ENCODE measurements around the gene SLC22A7. TPM values are rescaled to one million over a fixed set of nuclear protein-coding genes. Genes with fewer than 3 reads are reported as not detected.
"Not testable (repeated sequence)": the region's sequence is repeated elsewhere in the genome, so short reads cannot be mapped to it uniquely, and the experiment has no call there.

Gene SLC22A7
- total RNA-seq, 3 donors from 2014 or later = not detected

DNA sequence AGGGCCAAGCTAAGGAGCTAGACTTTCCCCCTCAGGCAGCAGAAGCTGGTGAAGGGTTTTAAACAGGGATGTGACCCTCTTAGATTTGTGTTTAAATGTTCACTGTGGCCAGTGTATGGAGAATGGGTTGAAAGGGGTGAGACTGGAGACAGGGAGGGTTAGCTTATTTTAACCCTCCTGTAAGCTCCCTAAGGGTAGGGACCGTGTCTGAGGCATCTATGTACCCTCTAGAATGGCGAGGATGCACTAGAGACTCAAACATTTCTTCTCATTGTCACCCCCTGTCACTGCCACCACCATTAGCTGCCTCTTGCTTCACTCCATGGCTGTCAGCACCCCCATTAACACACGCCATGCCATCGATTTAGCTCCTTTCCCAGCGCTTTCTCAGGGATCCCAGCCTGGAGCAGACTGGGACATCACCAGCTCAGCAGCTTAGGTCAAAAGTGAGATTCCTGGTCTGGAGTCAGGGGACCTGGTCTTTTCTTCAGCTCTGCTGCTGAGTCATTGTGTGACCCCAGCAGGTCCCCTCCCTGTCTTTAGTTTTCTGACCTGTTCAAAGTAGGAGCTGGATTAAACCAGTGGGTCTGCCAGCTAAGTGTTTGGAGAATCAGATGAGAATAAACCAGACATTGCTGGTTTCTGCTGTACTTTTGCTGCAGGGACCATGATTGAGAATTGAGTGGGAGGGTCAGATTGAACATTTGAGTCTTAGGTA, 1.1 kb upstream of the SLC22A7 start:
- Mint-ChIP-seq H3K27me3 (ENCODE audit: low read depth) (peaks cover 5% of the 10 kb centered on the region), H3K9me3 (no peaks in the 10 kb centered on the region), H3K36me3 (ENCODE audit: insufficient read depth) (no peaks in the 10 kb centered on the region), H3K4me1 (ENCODE audit: low read depth) (no peaks in the 10 kb centered on the region), H3K4me3 (no peak overlapping the region)
- ATAC-seq (no peak), DNase-seq (no peak)

DNA sequence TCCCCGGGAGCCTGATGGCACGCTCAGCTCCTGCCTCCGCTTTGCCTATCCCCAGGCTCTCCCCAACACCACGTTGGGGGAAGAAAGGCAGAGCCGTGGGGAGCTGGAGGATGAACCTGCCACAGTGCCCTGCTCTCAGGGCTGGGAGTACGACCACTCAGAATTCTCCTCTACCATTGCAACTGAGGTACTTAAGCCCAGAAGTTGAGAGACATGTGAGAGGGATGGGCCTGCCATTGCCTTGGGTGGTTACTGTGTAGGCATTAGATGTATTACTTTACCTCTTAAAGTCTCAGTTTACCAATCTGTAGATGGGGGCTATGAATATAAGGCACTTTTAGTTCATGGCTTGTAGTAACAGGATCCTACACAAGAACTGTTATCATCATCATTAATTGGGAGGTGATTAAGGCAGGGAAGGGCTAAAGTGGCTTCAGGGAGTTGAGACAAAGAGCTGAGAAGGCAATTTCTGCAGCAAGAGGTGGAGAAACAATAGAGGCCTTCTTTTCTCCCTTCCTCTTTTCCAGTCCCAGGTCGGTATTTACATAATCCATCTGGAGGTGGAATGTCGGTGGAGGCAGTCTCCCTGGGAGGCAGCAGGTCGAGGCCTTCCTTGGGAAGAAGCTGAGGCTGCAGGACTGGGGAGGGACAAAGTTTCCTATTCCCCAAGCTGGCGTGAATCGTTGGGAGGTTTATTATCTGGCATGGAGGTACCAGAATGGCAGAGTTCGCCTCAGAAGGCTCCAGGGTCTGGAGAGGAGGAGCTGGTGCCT, 691 bp downstream of the SLC22A7 start:
- Mint-ChIP-seq H3K4me1 (ENCODE audit: low read depth) (no peaks in the 10 kb centered on the region), H3K36me3 (ENCODE audit: insufficient read depth) (no peaks in the 10 kb centered on the region), H3K9me3 (no peaks in the 10 kb centered on the region), H3K27me3 (ENCODE audit: low read depth) (peaks cover 5% of the 10 kb centered on the region), H3K4me3 (no peak overlapping the region)
- ATAC-seq = no peak
- DNase-seq = no peak

GRCh38 chr6:43299338-43300293, 1.6 kb downstream of the SLC22A7 start:
- no peaks in the 10 kb centered on the region for H3K9me3 Mint-ChIP-seq
- H3K36me3 Mint-ChIP-seq (ENCODE audit: insufficient read depth) = no peaks in the 10 kb centered on the region
- DNase-seq (no peak), ATAC-seq (no peak)
- H3K4me1 Mint-ChIP-seq (ENCODE audit: low read depth) = no peaks in the 10 kb centered on the region
- H3K4me3 Mint-ChIP-seq = no peak overlapping the region
- H3K27me3 Mint-ChIP-seq (ENCODE audit: low read depth) = peaks cover 5% of the 10 kb centered on the region

- no peak for ATAC-seq
- H3K4me3 Mint-ChIP-seq = no peak overlapping the region
- H3K4me1 Mint-ChIP-seq (ENCODE audit: low read depth) = no peaks in the 10 kb centered on the region
Observed at GRCh38 chr6:43301081-43301870, 3.2 kb downstream of the SLC22A7 start.

GRCh38 chr6:43302126-43302525, 4.1 kb downstream of the SLC22A7 start:
- ATAC-seq = no peak
- Mint-ChIP-seq H3K4me3 (no peak overlapping the region), H3K27me3 (ENCODE audit: low read depth) (peaks cover 5% of the 10 kb centered on the region)

More at GRCh38 chr6:43301081-43301870, 3.2 kb downstream of the SLC22A7 start:
- no peaks in the 10 kb centered on the region for H3K36me3 Mint-ChIP-seq (ENCODE audit: insufficient read depth)
- peaks cover 5% of the 10 kb centered on the region for H3K27me3 Mint-ChIP-seq (ENCODE audit: low read depth)
- no peak for DNase-seq
- no peaks in the 10 kb centered on the region for H3K9me3 Mint-ChIP-seq

DNA sequence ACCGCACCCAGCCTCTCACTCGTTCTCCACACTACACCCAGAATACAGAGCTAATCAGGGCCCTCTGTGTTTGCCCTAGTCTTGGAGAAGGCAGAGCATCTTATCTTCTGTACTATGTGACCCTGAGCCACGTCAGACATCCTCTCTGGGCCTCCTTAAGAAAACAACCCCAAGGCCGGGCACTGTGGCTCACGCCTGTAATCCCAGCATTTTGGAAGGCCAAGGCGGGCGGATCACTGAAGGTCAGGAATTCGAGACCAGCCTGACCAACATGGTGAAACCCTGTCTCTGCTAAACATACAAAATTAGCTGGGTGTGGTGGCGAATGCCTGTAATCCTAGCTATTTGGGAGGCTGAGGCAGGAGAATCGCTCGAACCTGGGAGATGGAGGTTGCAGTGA, 4.9 kb downstream of the SLC22A7 start:
- not testable (repeated sequence) for ATAC-seq; H3K4me3 Mint-ChIP-seq; H3K4me1 Mint-ChIP-seq (ENCODE audit: low read depth); DNase-seq; H3K36me3 Mint-ChIP-seq (ENCODE audit: insufficient read depth); H3K27me3 Mint-ChIP-seq (ENCODE audit: low read depth); H3K9me3 Mint-ChIP-seq

More at GRCh38 chr6:43302126-43302525, 4.1 kb downstream of the SLC22A7 start:
- Mint-ChIP-seq H3K4me1 (ENCODE audit: low read depth) (no peaks in the 10 kb centered on the region), H3K9me3 (no peaks in the 10 kb centered on the region), H3K36me3 (ENCODE audit: insufficient read depth) (no peaks in the 10 kb centered on the region)
- no peak for DNase-seq

DNA sequence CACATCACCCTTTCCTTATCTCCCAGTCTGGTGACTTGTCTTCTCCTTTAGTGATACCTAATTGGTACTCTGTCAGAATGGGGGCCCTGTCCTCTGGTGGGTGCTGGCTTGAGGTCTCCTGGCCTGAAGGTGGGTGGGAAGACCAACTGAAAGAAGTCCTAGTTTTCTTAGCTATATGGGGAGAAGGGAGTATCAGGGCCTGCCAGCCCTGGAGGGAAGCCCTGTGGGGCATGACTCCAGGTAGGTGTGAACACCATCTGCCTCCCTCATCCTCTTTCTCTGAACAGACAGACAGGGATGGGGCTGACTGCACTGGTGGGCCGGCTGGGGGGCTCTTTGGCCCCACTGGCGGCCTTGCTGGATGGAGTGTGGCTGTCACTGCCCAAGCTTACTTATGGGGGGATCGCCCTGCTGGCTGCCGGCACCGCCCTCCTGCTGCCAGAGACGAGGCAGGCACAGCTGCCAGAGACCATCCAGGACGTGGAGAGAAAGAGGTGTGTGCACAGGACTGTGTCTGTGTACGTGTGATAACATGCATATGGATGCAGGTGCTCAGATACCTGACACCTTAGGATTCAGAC, 5.8 kb downstream of the SLC22A7 start:
- peaks cover 5% of the 10 kb centered on the region for H3K27me3 Mint-ChIP-seq (ENCODE audit: low read depth)
- H3K36me3 Mint-ChIP-seq (ENCODE audit: insufficient read depth) = no peaks in the 10 kb centered on the region
- DNase-seq = no peak
- H3K4me3 Mint-ChIP-seq = no peak overlapping the region
- no peaks in the 10 kb centered on the region for H3K9me3 Mint-ChIP-seq
- ATAC-seq = no peak
- H3K4me1 Mint-ChIP-seq (ENCODE audit: low read depth) = peaks cover 3% of the 10 kb centered on the region

DNA sequence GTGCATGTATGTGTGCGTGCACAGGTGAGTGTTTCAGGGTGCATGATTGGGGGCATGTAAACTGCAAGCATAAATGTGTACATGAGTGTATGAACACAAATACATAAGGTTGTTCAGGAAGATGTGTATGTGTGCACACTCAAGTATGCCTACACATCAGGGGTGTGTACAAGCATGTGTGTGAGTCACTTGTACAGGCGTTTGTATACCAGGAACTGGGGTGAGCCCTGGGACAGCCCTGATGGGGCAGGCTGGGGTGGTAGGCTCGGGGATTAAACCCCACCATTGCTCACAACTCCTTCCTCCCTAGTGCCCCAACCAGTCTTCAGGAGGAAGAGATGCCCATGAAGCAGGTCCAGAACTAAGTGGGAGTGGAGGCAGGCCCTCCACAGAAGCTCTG, 6.3 kb downstream of the SLC22A7 start:
- peaks cover 3% of the 10 kb centered on the region for H3K27me3 Mint-ChIP-seq (ENCODE audit: low read depth)
- H3K4me1 Mint-ChIP-seq (ENCODE audit: low read depth) = peaks cover 7% of the 10 kb centered on the region
- ATAC-seq (no peak), DNase-seq (no peak)
- no peak overlapping the region for H3K4me3 Mint-ChIP-seq
- no peaks in the 10 kb centered on the region for H3K36me3 Mint-ChIP-seq (ENCODE audit: insufficient read depth)
- no peaks in the 10 kb centered on the region for H3K9me3 Mint-ChIP-seq

GRCh38 chr6:43304882-43305281, 6.8 kb downstream of the SLC22A7 start:
- Mint-ChIP-seq H3K9me3 (no peaks in the 10 kb centered on the region), H3K4me3 (no peak overlapping the region), H3K27me3 (ENCODE audit: low read depth) (peaks cover 3% of the 10 kb centered on the region), H3K4me1 (ENCODE audit: low read depth) (peaks cover 7% of the 10 kb centered on the region), H3K36me3 (ENCODE audit: insufficient read depth) (no peaks in the 10 kb centered on the region)
- DNase-seq = no peak
- ATAC-seq = no peak

- H3K27me3 Mint-ChIP-seq (ENCODE audit: low read depth) = no peaks in the 10 kb centered on the region
- peaks cover 7% of the 10 kb centered on the region for H3K4me1 Mint-ChIP-seq (ENCODE audit: low read depth)
- H3K36me3 Mint-ChIP-seq (ENCODE audit: insufficient read depth) = no peaks in the 10 kb centered on the region
- no peak overlapping the region for H3K4me3 Mint-ChIP-seq
- DNase-seq (no peak), ATAC-seq (no peak)
- no peaks in the 10 kb centered on the region for H3K9me3 Mint-ChIP-seq
Observed at GRCh38 chr6:43306086-43306485, 8.0 kb downstream of the SLC22A7 start.

GRCh38 chr6:43307451-43308100, 9.5 kb downstream of the SLC22A7 start:
- Mint-ChIP-seq H3K4me3 (no peak overlapping the region), H3K4me1 (ENCODE audit: low read depth) (peaks cover 7% of the 10 kb centered on the region), H3K36me3 (ENCODE audit: insufficient read depth) (no peaks in the 10 kb centered on the region), H3K9me3 (no peaks in the 10 kb centered on the region), H3K27me3 (ENCODE audit: low read depth) (no peaks in the 10 kb centered on the region)
- DNase-seq (no peak), ATAC-seq (no peak)

DNA sequence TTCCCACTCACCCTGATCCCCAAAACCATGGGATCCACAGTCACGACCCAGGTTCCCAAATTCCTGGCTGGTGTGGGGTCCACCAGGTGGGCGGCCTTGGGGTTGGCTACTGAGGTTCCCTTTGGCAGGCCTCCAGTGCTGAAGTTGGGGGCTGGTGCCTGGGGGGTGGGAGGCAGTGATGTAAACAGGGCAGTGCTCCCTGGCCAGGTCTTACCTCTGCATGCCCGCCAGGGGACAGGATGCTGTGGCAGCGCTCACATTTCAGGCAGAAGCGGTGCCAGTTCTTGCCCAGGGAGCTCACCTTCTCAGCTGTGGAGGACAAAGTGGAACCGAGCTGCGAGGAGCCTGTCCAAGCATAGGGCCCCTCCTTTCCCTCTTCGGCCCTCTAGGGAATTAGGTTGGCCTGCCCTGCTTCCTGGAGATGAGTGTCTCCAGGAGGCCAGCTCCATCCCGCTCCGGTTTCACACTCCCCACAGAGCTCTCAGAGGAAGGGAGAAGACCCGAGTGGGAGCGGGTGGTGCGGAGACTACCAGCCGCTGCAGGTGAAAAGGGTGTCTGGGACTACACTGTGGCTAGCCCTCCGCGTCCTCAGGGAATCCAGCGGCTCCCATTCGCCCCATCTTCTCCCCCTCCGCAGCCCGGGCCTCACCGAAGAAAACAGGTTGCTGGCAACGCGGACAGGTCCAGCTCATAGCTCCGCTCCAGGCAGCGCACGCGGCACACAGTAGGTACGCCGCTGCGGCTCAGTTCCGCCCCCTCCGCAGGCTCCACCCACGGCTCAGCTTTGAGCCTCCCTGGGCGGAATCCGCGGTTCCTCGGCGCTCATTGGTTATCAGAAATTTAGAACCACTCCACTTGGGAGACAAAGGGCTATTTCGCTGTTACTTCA, 10.3 kb downstream of the SLC22A7 start, which contains the start of gene CRIP3:
TSS of gene CRIP3 (minus strand) at position 726 of the 889 bp plus-strand sequence. CDS start at position 692, 34 bp downstream.
- DNase-seq (peak; percentile 40), ATAC-seq (peak; percentile 90 to 92)
- Mint-ChIP-seq H3K36me3 (ENCODE audit: insufficient read depth) (no peaks in the 10 kb centered on the region), H3K9me3 (no peaks in the 10 kb centered on the region), H3K4me3 (peak within 1 kb of the TSS; percentile 67), H3K27me3 (ENCODE audit: low read depth) (no peaks in the 10 kb centered on the region), H3K4me1 (ENCODE audit: low read depth) (peaks cover 7% of the 10 kb centered on the region)

Data from activated T-cell treated with anti-CD3 and anti-CD28 coated beads, Interleukin-2, amount 50 U/mL, for 4 hours (primary cell).